GM20000 (cell line): Measurements from ENCODE around the gene USH2A.

ENCODE experiments used
- DNase-seq: peaks from one replicate; pipeline ENCODE4 v3.0.0; 2012; ENCODE audit warnings: low spot score
- TF ChIP-seq, protein P1 (sequence below): IDR thresholded peaks from 2 replicates; pipeline ENCODE4 v1.5.1; 2012; ENCODE audit warnings: mild to moderate bottlenecking, control low read depth; ENCODE audit errors: extremely low read depth, missing control alignments

Gene USH2A

DNA sequence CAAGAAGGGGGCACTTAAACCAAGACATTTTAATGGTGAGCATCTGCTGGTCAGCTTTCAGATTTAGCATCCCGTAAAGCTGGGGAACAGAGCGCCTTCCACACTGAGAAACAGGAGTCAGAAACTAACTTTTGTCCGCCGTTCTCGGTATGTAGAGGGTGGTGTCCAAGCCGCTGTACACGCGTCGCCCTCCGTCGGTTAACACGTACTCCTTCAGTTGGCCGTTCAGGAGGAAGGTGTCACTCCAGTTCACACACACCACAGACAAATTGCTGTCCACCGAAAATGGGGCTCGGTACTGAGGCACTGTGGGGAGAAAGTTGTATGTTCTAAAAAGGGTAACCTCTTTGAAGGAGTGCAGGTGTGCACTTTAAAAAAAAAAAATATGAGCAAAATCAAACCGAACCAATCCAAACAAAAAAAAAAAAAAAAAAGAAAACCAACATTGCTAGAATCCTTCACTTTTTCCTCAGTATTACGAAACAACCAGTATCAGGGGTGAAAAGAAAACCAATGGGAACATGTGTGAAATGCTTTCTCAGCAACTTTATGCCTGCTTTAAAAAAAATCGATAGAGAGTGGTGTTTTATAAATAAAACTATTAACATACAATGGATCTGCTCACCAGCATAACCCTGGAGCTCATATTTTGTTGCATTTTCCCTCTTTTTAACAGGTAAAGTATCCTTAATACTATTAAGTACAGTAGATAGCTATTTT is 782.7 kb downstream of the USH2A start:
- no peak for DNase-seq
- TF ChIP-seq, protein P1, sequence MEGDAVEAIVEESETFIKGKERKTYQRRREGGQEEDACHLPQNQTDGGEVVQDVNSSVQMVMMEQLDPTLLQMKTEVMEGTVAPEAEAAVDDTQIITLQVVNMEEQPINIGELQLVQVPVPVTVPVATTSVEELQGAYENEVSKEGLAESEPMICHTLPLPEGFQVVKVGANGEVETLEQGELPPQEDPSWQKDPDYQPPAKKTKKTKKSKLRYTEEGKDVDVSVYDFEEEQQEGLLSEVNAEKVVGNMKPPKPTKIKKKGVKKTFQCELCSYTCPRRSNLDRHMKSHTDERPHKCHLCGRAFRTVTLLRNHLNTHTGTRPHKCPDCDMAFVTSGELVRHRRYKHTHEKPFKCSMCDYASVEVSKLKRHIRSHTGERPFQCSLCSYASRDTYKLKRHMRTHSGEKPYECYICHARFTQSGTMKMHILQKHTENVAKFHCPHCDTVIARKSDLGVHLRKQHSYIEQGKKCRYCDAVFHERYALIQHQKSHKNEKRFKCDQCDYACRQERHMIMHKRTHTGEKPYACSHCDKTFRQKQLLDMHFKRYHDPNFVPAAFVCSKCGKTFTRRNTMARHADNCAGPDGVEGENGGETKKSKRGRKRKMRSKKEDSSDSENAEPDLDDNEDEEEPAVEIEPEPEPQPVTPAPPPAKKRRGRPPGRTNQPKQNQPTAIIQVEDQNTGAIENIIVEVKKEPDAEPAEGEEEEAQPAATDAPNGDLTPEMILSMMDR, result no peak

DNA sequence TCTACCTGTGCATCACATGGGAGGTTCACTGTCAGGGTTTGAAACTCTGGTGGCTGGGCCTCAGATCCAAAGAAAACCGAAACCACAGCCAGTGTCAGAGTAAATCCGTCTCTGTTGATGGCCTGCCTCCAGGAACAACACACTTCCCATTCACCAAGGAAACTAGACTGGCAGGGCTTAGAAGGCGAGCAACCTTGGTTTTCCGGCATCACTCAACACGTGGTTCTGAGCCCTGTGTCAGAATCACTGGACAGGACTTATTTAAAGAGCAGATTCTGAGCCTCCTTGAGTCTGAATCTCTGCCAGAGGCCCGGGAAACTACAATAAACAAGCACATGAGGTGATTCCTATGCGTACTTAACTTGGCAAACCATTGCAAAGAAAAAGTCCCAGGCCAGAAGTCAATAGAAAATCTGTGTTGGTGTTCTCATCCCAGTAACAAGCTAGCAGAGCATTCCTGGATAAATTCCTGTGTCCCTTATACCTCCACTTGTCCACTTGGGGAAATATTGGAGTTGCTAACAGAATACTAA is 786.1 kb downstream of the USH2A start:
- no peak for DNase-seq
- TF ChIP-seq, protein P1, result no peak

DNA sequence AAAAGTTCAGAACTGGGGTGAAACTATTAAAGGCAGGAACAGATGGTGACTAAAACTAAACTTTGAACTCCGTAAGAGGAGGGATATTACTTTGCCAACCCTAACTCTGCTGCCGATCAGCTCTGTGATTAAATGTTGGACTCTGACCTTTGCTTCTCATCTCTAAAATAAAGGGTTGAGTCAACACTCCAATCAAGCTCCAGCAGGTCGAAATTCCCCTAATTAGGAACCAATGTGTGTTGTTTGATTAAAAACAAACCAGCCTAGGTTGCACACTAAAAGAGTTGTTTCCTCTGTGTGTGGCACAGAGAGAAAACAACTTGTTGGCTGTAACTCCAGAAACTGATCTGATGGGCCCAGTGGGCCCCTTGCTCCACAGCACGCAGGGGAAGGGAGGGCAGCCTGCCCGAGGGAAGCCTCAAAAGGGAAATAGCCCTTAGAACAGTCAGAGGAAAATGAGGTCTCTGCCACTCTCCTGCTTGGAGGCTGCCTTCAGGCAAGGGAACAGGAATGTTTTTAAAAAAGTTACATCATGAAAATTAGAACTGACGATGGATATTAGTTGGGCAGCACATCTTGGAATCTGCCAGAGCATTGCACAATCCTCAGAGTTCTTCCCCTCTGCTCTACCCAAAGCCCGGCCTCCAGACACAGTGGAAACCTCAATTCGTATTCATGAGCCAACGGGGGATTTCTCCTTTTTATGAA is 786.8 kb downstream of the USH2A start:
- TF ChIP-seq, protein P1, result no peak
- DNase-seq, result no peak

DNA sequence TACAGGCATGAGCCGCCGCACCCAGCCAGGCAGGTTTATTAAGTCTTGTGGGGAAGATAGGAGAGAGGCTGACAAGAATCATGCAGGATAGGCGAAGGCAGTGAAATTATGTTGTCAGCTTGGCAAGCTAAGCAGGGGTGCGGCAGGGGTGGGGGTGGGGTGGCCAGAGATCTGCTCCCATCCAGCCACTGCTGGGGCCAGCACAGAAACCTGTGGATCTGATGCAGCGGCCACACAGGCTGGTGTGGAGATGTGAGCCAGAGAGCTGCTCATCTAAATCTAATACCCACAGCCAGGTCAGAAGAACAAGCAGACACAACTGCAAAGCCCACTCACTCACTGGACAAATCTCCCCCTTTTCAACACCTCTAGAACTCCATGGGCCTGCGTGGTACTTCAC is 787.4 kb downstream of the USH2A start:
- no peak for DNase-seq

DNA sequence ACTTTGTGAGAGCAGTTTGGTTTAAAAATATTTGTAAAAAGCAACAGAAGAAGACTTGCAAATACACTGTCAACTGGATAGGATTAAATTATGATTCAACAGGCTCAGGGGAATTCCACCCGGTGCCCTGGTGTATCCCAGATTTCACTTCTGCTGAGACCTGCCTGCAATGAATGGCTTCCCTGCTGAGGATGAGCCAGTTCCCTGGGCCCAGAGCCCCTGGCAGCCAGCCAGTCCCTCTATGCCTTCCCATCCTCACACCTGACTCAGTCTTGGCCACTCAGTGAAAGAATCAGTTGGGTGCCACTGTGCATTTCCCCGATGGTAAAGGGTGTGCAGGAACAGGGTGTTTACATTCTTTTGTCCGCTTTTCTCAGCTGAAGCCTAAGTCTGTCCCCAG is 791.8 kb downstream of the USH2A start:
- TF ChIP-seq, protein P1, result no peak
- DNase-seq, result no peak

More for the DNA sequence above, 787.4 kb downstream of the USH2A start:
- TF ChIP-seq, protein P1, result no peak

DNA sequence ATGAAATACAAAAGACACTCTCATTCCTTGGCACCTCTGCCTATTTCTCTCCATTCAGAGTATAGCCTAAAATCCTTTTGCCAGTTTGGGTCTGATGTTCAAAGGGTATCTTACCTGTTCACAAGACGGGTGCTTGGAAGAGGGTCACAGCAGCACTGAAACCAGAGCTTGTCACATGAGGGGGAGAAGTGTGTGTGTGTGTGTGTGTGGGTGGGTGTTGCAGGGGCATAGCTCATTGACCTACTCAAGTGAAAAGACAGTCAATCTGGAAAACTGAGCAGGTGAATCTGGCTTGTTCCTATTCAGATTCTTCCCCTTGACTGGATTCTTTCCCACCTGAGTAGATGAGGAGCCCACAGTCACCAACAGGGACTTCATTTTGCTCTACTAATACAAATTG is 792.2 kb downstream of the USH2A start:
- TF ChIP-seq, protein P1, result no peak
- no peak for DNase-seq

DNA sequence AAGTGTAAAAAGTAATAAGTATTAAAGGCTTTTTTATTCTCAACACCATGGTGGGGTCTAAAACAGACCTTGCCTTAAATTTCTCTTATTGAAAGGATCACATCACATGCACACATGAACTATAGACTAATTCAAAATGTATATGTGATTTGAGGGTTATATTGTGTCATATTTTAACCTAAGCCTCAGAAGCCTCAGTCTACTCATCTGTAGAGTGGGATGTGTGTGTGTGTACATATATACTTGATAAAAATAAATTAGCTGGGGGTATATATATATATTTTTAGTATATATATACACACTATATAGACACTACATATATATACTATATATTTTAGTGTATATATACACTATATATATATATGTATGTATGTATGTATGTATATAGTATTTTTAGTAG is 797.3 kb downstream of the USH2A start:
- no peak for DNase-seq
- TF ChIP-seq, protein P1, result no peak
